SK-N-MC (cell line): ENCODE data around the gene DTD1.

ENCODE experiments used
- DNase-seq: peaks from one replicate; pipeline ENCODE4 v3.0.0-alpha.2; 2011; ENCODE audit warnings: low read depth, low spot score
- H3K27ac ChIP-seq: fragments of 200-600 bp; sonication (generic); 2 replicates; pipeline ENCODE4 v1.5.1; 2016; ENCODE audit warnings: mixed run types
- H3K36me3 ChIP-seq: fragments of 200-600 bp; sonication (generic); 2 replicates; pipeline ENCODE4 v1.6.1; 2017; ENCODE audit warnings: antibody characterized with exemption, low read length, mixed read lengths; ENCODE audit not compliant: insufficient read depth
- H3K4me3 ChIP-seq: fragments of 200-600 bp; sonication (generic); 2 replicates; pipeline ENCODE4 v1.5.1; 2016
- H3K9ac ChIP-seq: fragments of 200-600 bp; sonication (generic); 2 replicates; pipeline ENCODE4 v1.8.0; 2017; ENCODE audit warnings: mixed run types, mixed read lengths; ENCODE audit not compliant: insufficient read length
- H3K9me3 ChIP-seq: fragments of 200-600 bp; sonication (generic); 2 replicates; pipeline ENCODE4 v1.6.1; 2017; ENCODE audit warnings: low read depth, mild to moderate bottlenecking, antibody characterized with exemption, low read length, moderate library complexity, mixed read lengths
- EZH2 ChIP-seq: fragments of 200-600 bp; sonication (generic); IDR thresholded peaks from one replicate; pipeline ENCODE4 v1.6.1; 2017; ENCODE audit warnings: antibody characterized with exemption
- FOXP2 ChIP-seq: optimal IDR thresholded peaks from 2 replicates; pipeline ENCODE3; 2011; ENCODE audit warnings: mild to moderate bottlenecking, moderate library complexity; ENCODE audit not compliant: insufficient read depth; ENCODE audit errors: extremely low read length, control extremely low read depth
- POLR2AphosphoS5 ChIP-seq: IDR thresholded peaks from 2 replicates; pipeline ENCODE4 v1.6.1; 2012; ENCODE audit warnings: mild to moderate bottlenecking, low read depth, low read length, borderline replicate concordance

The DTD1 gene

GRCh38 chr20:18625907-18626655 lies 38.2 kb downstream of the DTD1 start:
- DNase-seq, result peak; percentile 60
- no peak for TF ChIP-seq FOXP2
- no peak for TF ChIP-seq POLR2AphosphoS5
- TF ChIP-seq EZH2, result no peak
- peaks cover 9% of the 10 kb centered on the region; the same call in 1 of the 2 replicates for H3K36me3 ChIP-seq
- H3K4me3 ChIP-seq, result no peak overlapping the region
- no peaks in the 10 kb centered on the region for H3K9me3 ChIP-seq
- H3K27ac ChIP-seq, result peak overlapping the region; percentile 81
- H3K9ac ChIP-seq, result no peak overlapping the region

GRCh38 chr20:18628330-18628920 lies 40.6 kb downstream of the DTD1 start:
- Histone ChIP-seq H3K4me3 (no peak overlapping the region), H3K9me3 (no peaks in the 10 kb centered on the region), H3K27ac (no peak overlapping the region), H3K9ac (no peak overlapping the region), H3K36me3 (peaks cover 9% of the 10 kb centered on the region; the same call in 1 of the 2 replicates)
- no peak for DNase-seq
- TF ChIP-seq POLR2AphosphoS5 (no peak), FOXP2 (no peak), EZH2 (no peak)

- peak; percentile 57 for DNase-seq
- TF ChIP-seq EZH2 (no peak), POLR2AphosphoS5 (no peak), FOXP2 (no peak)
- Histone ChIP-seq H3K9ac (no peak overlapping the region), H3K9me3 (no peaks in the 10 kb centered on the region), H3K4me3 (no peak overlapping the region), H3K27ac (no peak overlapping the region), H3K36me3 (peaks cover 9% of the 10 kb centered on the region; the same call in 1 of the 2 replicates)
These were observed 44.4 kb downstream of the DTD1 start for GRCh38 chr20:18632196-18632789.

GRCh38 chr20:18633411-18633810 lies 45.6 kb downstream of the DTD1 start:
- TF ChIP-seq FOXP2 (no peak), EZH2 (no peak), POLR2AphosphoS5 (no peak)
- no peak for DNase-seq
- Histone ChIP-seq H3K27ac (no peak overlapping the region), H3K36me3 (peaks cover 2% of the 10 kb centered on the region; the same call in 1 of the 2 replicates), H3K9ac (no peak overlapping the region), H3K9me3 (no peaks in the 10 kb centered on the region), H3K4me3 (no peak overlapping the region)

- Histone ChIP-seq H3K27ac (no peak overlapping the region), H3K9me3 (no peaks in the 10 kb centered on the region), H3K9ac (no peak overlapping the region), H3K36me3 (no peaks in the 10 kb centered on the region), H3K4me3 (no peak overlapping the region)
- no peak for DNase-seq
- no peak for TF ChIP-seq EZH2
- no peak for TF ChIP-seq POLR2AphosphoS5
- no peak for TF ChIP-seq FOXP2
These were observed 46.6 kb downstream of the DTD1 start for GRCh38 chr20:18634501-18634900.

- no peak overlapping the region for H3K4me3 ChIP-seq
- TF ChIP-seq FOXP2, result no peak
- TF ChIP-seq EZH2, result no peak
- TF ChIP-seq POLR2AphosphoS5, result no peak
- H3K9me3 ChIP-seq, result no peaks in the 10 kb centered on the region
- H3K27ac ChIP-seq, result no peak overlapping the region
- H3K9ac ChIP-seq, result no peak overlapping the region
- no peaks in the 10 kb centered on the region for H3K36me3 ChIP-seq
- no peak for DNase-seq
These were observed 47.5 kb downstream of the DTD1 start for GRCh38 chr20:18635380-18635779.

- TF ChIP-seq EZH2, result no peak
- no peak for TF ChIP-seq FOXP2
- no peak for TF ChIP-seq POLR2AphosphoS5
- DNase-seq, result no peak
- H3K27ac ChIP-seq, result no peak overlapping the region
- H3K9ac ChIP-seq, result no peak overlapping the region
- H3K9me3 ChIP-seq, result no peaks in the 10 kb centered on the region
- H3K36me3 ChIP-seq, result no peaks in the 10 kb centered on the region
- no peak overlapping the region for H3K4me3 ChIP-seq
These were observed 49.4 kb downstream of the DTD1 start for GRCh38 chr20:18637224-18637623.

- Histone ChIP-seq H3K9me3 (no peaks in the 10 kb centered on the region), H3K27ac (no peak overlapping the region), H3K4me3 (no peak overlapping the region), H3K9ac (no peak overlapping the region), H3K36me3 (no peaks in the 10 kb centered on the region)
- no peak for DNase-seq
- TF ChIP-seq FOXP2, result no peak
- no peak for TF ChIP-seq POLR2AphosphoS5
- TF ChIP-seq EZH2, result no peak
These were observed 50.9 kb downstream of the DTD1 start for GRCh38 chr20:18638768-18639167.
